ENCODE measurements around the gene NUP50.

Gene NUP50

DNA sequence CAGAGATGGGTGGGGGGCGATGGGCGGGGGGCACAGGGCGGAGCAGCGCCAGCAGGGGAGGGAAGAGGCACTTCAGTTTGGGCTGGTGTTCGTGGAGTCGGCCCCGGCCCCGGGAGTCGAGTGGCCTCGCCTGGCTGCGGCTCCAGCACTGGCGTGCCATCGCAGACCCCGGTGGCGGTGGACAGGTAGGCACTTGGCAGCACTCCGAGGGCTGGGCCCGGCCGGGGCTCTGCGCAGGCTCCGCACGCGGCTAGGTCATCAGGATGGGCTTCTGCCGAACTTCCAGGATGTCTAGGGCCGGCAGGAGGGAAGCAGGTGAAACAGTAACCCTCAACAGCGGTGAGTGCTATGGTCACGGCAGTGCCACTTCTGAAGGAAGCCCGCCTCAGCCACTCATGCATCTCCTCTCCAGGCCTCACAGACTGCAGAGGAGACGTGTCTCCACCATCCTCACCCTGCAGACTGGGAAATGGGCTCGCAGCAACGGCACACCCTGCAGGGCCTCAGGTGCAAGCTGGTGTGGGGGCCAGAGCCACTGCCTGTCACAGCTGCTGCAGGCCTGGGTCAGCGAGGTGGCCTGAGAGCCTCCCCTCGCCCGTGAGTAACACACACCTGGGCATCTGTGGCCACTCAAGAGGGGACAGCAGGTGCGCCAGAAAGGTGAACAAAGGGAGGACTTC lies 33.3 kb downstream of the NUP50 start:
- no peak for FAIRE-seq

DNA sequence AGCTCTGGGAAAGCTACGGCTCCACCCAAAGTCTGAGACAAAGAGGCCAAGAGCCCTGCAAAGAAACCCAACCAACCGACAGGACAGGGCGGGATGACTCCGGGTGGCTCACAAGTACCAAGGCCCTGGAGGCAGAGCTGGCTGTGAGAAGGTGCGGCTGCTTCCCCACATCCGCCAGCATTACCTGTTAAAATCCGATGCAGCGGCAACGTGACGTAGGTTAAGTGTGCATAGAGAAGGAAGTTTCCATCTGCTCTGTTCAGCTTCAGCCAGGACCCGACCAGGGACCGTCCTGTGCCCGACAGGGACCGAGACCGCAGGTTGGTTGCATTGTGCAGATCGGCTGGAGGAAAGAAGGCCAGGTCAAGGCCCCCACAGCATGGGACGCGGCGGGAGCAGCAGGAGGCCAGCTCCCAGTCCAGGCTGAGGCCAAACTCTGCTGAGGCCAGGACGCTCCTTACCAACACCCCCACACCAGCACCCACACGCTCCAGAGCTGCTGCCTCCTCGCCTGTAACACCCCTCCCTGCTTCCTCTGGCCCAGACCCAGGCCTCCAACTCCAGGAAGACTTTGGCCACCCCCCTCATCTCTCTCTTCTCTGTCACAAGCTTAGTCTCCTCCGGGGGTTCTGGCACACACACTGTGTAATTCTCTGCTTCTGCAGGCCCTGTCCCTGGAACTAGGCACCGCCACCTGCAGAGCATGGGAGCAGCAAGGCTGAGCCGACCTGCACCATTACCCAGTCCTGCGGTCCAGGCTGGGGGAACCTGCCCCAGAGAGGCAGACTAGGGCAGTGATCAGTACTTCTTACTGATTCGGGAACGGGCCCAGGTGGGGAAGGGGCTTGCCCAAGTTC lies 34.1 kb downstream of the NUP50 start:
- FAIRE-seq = no peak

DNA sequence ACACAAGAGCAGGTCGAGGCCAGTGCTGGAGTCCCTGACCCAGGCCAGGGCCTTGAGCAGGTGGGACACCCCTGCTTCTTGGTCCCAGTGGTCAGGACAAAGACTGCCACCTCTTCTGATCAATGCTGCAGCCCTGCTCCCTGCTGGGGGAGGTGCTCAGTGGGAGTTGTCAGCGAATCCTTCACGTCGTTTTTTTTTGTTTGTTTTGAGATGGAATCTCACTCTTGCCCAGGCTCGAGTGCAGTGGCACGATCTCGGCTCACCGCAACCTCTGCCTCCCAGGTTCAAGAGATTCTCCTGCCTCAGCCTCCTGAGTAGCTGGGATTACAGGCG lies 34.7 kb downstream of the NUP50 start:
- FAIRE-seq = no peak

DNA sequence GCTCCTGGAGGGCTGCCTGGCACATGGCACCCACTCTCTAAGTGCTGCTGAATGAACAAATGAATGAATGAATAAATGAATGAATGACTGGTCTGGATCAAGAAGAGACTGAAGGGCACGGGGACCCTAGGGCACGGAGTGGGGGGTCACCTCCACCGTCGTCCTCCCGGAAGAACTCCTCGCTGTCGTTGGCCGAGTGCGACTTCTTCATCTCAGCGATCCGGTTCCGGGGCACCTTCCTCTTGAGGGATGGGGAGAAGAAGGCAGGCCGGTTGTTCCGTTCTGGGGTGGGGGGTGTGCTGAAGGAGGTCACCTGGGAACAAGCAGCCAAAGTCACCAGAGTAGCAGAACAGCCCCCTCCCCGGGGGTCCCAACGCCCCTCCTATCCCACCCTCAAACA lies 36.0 kb downstream of the NUP50 start:
- FAIRE-seq = no peak

DNA sequence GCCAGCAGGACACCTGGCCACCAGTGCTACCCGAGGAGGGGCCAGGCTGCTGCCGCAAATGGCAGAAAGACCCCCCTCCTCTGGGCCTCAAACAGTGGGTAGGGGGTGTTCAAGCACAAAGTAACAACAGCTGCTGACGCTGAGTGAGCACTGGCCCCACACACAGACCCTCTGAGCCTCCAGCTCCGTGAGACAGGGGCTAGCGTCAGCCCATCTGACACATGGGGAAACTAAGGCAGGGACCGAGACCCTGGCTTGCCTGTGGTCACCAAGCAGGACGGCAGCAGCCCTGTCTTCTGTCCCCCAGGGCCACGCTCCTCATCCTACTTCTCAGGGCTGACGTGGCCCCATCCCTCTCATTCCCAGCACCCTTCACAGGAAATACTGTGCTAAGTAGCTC lies 36.5 kb downstream of the NUP50 start:
- no peak for FAIRE-seq

DNA sequence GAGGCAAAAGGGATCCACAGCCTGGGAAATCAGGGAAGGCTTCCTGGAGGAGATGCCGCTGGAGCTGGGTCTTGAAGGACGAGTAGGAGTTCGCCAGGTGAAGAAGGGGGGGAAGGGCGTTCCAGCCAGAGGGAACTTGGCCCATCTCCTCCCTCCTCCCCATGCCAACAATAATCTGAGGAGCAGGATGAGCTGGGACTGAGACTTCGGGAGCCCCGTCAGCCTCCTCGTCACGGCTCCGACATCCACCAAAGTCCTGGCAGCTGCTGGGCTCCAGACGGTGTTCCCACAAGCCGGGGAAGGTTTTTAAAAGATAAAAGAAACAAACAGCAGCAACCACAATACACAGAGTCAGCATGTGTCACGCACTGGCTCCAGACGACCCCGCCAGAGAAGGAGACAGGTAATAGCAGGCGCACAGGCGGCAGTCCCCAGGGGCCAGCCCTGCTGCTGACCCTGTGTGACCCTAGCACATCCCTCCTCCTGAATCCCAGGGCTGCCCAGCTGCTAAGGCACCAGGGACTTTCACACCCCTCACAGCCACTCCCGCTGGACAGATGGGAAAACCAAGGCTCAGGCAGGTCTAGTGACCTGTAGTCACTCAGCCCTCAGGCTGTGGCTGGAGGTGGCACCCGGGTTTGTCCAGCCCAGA lies 37.3 kb downstream of the NUP50 start:
- no peak for FAIRE-seq

DNA sequence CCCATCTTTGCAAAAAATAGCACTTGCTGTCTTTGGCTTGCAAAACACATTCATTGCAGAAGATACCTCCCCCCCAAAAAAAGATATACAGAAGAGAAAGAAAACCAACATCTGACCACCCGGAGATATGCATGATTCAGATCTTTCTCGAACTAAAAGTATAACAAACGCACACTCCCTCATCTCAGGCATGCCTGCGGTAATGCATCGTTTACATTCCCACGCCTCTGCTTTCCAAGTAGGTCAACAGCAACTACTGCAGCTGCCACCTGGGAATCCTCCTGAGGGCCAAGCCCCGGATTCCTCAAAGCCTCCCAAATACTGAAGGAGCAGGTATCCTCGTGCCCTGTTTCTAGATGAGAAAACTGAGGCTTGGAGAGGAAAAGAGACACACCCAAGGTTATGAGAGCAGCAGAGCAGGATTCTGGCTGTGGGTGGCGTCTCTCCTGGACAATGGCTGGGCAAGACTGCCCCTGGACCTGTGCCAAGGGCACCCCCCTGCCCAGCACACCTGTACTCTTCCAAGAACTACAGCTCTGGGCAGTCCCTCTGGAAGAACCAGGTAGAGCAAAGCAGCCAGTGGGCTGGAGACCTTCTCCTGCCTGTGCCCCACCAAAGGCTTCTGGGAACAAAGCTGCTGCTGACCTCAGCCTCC lies 38.1 kb downstream of the NUP50 start:
- FAIRE-seq = no peak

DNA sequence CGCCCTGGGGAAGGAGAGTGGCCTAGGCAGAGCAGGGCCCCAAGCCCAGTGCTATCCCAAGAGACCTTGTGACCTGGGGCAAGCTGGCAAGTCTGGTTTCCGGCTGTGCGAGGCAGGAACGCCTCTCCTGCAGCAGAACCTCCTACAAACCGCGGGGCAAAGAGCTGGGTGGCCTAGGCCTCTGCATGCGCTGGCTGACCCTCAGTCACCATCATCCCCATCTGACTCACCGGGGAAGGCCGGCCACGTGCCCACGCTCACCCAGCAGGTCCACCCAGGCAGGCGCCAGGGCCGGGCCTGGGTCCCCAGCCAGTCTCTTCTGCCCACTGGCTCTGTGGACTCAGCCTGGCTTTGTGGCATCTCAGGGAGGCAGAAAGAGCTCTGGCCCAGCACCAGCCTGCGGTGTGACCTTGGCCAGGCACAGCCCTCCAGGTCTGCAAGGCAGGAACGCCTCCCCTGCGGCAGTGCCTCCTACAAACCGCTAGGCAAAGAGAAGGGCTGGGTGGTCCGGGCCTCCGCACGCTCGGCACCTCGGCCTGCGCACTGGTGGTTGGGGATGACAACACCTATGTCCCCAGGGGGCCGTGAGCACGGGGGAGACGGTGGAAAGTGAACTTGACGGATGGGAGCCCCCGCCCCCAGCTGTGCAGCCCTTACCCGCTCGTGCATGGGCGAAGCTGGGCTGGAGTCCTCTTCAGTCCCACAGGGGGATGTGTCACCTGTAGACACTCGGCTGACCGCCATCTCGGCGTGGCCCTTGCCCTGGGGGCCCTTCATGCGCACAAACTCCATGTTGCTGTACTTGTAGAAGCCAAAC lies 38.8 kb downstream of the NUP50 start:
- FAIRE-seq = no peak

DNA sequence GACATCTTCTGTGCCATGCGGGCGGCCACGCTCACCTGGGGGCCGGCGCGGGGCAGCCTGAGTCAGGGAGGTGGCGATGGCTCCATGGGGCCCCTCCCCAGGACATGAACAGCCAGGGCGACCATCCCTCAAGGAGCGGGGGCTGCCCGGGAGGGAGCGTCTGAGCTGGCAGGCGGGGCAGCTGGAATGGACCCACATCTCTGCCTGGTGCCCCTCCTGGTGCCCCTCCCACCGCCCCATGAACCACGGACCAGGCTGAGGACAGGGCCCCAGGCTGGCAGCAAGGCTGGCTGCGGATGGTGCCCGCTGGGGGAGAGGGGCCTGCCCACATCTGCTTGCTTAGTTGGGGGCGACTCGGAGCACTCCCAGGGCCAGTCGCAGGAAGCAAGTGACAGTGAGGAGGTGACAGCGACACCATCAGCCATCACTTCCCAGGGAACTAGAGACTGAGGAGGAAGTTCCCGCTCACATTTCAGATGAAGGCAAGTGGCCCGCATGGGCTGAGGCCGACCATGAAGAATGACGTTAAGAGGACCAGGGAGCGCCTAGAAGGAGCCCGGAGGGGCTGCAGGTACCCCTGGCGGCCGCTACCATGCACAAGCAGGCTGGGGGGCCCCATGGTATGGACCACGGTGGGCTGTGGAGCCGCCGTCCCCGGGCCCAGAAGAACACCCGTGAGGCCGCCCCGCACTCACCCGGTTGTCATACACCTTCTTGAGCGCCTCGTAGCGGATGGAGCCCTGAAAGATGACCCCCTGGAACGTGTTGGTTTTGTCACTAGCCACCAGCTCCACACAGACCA lies 39.6 kb downstream of the NUP50 start:
- no peak for FAIRE-seq

DNA sequence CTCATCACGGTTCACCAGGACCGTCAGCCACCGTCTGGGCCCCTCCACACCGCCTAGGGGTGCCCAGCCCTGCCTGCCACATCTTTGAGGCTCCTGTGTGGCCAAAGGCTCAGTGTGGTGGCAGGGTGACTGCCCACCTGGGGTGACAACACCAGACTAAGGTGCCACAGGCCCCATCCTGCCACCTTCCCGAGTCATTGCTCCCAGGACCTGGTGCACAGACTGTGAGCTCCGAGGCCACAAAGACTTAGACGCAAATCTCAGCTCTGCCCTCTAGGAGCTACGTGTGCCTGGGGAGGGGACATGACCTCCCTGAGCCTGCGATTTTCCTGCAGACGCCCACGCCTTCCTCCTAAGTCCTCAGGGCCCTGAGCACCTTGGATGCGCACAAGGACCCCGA lies 40.5 kb downstream of the NUP50 start:
- FAIRE-seq = no peak

DNA sequence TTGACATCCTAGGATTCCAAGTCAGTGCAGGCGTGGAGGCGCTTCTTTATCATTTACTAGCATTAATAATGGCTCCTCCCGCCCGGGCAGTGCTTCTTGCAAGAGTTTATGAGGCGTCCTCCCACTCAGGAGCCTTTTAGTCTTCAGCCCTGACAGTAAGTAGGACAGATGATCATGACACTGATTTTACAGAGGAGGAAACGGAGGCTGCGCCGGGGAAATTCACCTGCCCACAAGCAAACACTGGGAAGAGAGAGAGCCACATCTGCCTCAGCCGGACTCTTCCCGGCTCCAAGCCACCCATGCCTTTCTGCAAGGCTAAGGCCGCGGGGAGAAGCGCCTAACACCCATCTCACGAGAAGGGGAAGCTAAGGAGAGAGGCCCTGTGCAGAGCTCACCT lies 41.1 kb downstream of the NUP50 start:
- no peak for FAIRE-seq

DNA sequence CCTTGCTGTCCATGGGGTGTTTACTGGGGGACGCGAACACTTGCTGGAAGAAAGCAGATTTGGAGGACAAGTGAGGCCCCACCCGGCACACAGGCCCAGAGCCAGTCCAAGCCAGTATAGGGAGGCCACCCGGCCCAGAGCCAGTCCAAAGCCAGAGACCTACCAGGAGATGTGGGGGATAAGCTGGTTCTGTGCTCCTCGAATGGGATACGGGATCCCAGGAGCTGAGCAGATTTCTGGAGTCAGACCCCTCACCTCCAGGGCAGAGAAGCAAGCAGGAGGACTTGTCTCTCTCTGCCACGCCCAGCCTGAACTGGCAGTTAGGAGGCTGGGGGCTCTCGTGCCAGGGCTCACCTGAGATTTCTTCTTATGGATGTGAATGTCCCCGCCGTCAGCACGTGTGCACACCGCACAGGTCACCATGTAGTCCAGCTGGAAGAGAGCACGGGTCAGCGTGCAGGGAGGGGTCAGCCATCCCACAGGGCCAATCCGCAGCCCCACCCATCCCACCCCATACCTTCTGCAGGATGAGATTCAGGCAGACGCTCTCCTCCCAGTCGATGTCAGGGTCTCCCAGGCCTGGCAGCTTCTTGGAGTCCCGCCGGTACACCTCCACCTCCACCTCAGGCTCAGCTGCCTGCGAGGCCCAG lies 41.7 kb downstream of the NUP50 start:
- no peak for FAIRE-seq

DNA sequence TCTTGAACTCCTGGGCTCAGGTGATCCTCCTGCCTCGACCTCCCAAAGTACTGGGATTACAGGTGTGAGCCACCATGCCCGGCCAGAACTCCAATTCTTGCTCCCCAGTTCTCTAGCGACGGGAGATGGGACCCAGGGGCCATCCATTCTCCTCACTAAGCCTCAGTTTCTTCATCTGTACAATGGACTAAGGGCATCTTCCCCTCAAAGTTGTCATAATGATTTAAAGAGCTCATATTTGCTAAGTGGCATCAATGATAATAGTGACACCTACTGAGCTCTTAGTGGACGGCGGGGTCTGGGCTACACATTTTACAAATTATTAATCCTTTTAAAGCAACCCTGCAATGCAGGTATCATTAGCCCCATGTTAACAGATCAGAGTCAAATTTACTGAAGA lies 42.5 kb downstream of the NUP50 start:
- FAIRE-seq = no peak

DNA sequence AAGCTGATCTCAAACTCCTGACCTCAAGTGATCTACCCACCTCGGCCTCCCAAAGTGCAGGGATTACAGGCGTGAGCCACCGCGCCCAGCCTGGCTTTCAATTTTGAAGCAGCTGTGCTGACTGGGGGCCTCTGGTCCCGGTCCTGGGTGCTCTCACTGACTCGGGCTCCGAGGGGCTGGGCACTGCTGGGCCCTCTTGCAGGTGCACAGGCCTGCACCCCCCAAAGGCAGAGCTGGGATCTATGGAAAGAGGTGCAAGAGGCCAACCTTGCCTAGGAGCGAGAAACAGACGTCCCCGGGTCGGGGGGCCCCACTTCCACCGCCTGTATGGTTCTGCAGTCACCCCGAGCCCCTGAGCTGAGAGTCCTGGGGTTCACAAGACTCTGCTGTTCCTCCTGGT lies 43.8 kb downstream of the NUP50 start:
- no peak for FAIRE-seq

DNA sequence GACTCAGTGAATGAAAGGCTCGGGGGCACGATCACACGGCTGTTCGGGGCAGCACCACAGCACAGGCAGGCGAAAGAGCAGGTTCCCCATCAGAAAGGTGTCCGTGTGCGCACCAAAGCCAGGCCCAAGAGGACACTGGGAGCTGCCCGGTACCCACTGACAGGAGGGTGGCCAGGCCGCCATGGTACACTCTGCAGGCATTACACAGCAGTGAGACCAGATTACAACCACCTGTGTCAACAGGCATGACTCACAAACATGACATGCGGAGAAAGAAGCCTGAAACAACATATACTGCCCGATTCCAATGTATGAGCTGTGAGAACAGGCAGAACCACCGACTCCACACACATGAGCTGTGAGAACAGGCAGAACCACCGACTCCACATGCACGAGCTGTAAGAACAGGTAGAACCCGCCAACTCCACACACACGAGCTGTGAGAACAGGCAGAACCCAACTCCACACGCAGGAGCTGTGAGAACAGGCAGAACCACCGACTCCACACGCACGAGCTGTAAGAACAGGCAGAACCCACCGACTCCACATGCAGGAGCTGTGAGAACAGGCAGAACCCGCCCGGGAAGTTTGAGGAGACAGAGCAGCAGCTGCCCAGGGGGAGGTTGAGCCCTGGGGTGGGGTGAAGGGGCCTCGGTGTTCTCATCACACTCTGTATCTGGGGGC lies 44.4 kb downstream of the NUP50 start:
- no peak for FAIRE-seq

DNA sequence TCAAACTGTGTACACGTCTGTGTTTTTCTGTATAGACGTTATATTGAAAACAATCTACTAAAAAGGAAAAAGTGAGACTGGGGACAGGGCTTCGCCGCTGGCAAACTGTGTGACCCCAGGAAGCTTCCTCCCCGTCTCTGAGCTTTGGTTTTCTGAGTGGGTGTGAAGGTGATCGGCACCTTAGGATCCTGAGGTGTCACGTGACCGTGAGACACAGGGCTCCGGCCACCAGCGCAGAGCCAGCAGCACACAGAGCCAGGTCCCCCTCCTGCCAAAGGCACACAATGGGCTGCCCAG lies 44.9 kb downstream of the NUP50 start:
- no peak for FAIRE-seq

DNA sequence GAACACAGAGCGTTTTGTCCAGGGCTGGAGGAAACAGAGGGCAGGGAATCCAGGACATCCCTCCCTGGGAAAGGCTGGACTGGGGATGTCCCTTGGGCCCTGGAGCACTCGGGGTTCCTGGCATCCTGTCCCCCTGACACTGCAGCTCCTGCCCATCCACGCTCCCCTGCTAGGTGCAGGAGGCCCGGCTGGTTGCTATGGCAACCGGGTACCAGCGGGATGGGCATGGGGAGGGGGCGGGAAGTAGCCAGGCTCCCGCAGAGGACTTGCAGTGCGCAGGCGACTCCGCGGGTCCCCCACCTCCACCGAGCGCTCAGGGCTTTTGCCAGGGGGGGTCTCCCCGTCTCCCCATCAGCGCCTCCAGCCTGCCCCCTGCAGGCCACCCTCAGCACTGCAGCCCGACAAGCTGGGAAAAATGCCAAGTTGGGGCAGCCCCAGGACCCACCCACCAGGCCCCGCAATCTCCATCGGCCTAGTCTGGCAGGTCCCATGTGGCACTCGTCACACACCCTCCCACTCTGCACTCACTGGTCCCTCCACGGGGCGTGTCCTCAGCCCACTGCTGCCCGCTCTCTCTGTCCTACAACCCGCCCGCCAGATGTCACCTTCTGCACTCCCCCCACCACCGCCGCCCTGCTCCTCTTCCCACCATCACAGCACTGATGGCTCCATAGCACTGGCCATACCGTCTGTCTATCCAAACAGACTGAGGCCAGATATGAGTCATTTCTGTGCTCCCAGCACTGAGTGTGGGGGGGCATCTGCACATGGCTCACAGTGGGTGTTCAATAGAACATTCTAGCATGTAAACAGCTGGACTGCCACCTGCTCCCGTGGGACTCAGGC lies 45.5 kb downstream of the NUP50 start:
- no peak for FAIRE-seq

DNA sequence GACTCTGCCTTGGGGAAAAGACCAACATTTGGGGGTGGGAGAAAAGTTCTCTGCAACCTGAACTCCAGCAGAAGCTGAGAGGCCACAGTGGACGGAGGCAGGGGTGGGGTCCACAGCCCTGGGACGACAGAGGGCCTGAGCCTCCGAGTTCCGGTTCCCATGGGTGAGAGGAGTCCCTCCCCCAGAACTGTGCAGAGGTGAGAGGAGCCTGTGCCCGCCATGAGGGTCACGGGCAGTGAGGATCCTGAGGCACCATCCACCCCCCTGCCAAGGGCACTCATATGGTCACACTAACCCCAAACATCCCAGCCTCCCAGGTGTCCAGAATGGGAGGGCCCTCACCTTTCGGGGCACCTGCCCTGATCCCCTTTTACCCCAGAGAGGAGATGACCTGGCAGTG lies 46.4 kb downstream of the NUP50 start:
- no peak for FAIRE-seq

DNA sequence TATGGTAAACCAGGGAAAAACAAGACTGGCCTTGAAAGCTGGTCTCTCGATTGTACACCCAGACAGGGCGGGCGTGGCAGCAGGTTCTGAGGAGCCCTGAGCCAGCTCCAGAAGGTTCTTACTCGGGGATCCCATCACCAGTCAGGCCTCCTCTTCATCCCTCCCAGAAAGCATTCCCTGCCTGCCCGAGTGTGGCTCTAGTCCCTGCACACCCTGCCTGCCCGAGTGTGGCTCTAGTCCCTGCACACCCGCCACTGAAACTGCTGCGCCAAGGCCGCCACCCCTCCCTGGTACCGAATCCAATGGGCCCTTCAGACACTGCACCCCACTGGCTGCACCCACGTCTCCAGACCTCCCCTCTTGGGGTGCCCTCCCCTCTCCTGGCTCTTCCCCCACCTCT lies 46.9 kb downstream of the NUP50 start:
- FAIRE-seq = no peak

DNA sequence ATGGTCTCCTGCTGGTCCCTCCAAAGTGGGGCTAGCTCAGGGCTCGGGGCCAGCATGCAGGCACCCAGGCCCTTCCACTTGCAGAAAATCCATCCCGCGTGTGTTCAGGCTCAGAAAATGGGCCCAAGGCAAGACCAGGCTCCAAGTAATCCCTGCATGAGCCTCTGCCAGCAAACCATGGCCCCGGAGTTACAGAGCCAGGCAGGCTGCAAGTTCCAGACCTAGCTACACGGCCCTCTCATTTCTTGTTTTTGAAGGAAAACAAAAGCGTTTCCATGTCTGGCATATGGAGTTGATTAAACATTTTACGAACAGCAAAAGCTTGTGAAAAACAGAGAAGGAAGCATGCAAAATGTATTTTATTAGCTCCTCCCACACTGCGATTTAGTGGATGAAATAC lies 47.3 kb downstream of the NUP50 start:
- FAIRE-seq = no peak
